Vagina (tissue), 2 donors: ENCODE data around the gene TRIM58. TPM values are rescaled to one million over a fixed set of nuclear protein-coding genes. Genes with fewer than 3 reads are reported as not detected.

Source experiments
- DNase-seq, 2 donors: peaks; one replicate each; pipeline ENCODE4 v3.0.0-alpha.2; 2017; ENCODE audit errors: extremely low spot score in 2 of 2
- H3K27ac ChIP-seq: fragments of 200-600 bp; sonication (generic); one replicate; pipeline ENCODE4 v1.5.1; 2019
- H3K27me3 ChIP-seq: fragments of 200-600 bp; sonication (generic); one replicate; pipeline ENCODE4 v1.5.1; 2019
- H3K36me3 ChIP-seq, 2 donors: fragments of 200-600 bp; sonication (generic); one replicate each; pipeline ENCODE4 v1.5.1; 2017 to 2019
- H3K4me1 ChIP-seq: fragments of 200-600 bp; sonication (generic); one replicate; pipeline ENCODE4 v1.5.1; 2019
- H3K4me3 ChIP-seq, 2 donors: fragments of 200-600 bp; sonication (generic); 1 replicate in 1 of 2; 2 replicates in 1 of 2; pipeline ENCODE4 v1.5.1; 2016 to 2019
- H3K9me3 ChIP-seq: fragments of 200-600 bp; sonication (generic); one replicate; pipeline ENCODE4 v1.5.1; 2019
- CTCF ChIP-seq, 3 experiments: fragments of 450-650 bp in 2 of 3; fragments of 200-600 bp in 1 of 3; sonication (generic) in 1 of 3; IDR thresholded peaks; one replicate each; pipeline ENCODE4 v1.5.1; 2017 to 2019; ENCODE audit warnings: antibody characterized with exemption in 3 of 3, mild to moderate bottlenecking in 2 of 3, moderate library complexity in 2 of 3
- POLR2A ChIP-seq, 2 donors: fragments of 450-650 bp; IDR thresholded peaks; one replicate each; pipeline ENCODE4 v1.6.1; 2017; ENCODE audit warnings: antibody characterized with exemption in 2 of 2, mild to moderate bottlenecking in 2 of 2, moderate library complexity in 2 of 2
- POLR2AphosphoS5 ChIP-seq, 2 donors: sonication (generic); formaldehyde crosslinking; IDR thresholded peaks; one replicate each; pipeline ENCODE4 v1.9.0; 2017; ENCODE audit warnings: antibody characterized with exemption in 2 of 2, mild to moderate bottlenecking in 2 of 2, low read depth in 1 of 2; ENCODE audit not compliant: insufficient read depth in 1 of 2
- intact Hi-C: fragments of 100-400 bp; cut with DNase I; formaldehyde crosslinking; loops from one replicate; pipeline ENCODE4 v1.15.1; 2023
- total RNA-seq: library from RNA; depleted of rRNA; stranded (reverse); fragments of >200 nt; gene quantifications from one replicate; pipeline ENCODE4 v1.2.3, GENCODE V29; 2016

TRIM58 gene
- total RNA-seq, 1 donor from 2014 or later: 4.7 TPM

- Histone ChIP-seq H3K27me3 (no peaks in the 10 kb centered on the region), H3K9me3 (no peaks in the 10 kb centered on the region), H3K36me3 (no peaks in the 10 kb centered on the region), H3K27ac (no peak overlapping the region), H3K4me1 (no peaks in the 10 kb centered on the region), H3K4me3 (no peak overlapping the region)
- DNase-seq: no peak
- intact Hi-C loops: no loop called here
- TF ChIP-seq CTCF (IDR thresholded peaks at IDR 0.05) (no peak), POLR2AphosphoS5 (IDR thresholded peaks at IDR 0.05; ENCODE audit: insufficient read depth in 1 of 2, low read depth in 1 of 2) (no peak), POLR2A (IDR thresholded peaks at IDR 0.05) (no peak)
Observed at GRCh38 chr1:247904122-247904521, 47.1 kb downstream of the TRIM58 start.

DNA sequence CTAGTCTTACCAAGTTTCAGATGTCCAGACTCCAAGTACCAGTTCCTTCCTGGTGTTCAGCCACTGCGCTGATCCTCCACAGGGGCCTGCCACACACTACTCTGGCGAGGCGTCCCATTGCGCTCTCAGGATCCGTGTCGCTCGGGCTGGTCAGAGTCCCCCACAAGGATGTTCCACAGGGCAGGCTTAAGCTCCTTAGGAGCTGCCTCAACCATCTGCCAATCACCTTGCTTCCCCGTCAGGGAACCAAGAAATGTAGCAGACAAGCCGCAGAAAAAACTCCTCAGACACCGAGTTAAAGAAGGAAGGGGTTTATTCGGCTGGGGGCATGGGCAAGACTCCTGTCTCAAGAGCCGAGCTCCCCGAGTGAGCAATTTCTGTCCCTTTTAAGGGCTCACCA is 48.2 kb downstream of the TRIM58 start:
- H3K36me3 ChIP-seq: no peaks in the 10 kb centered on the region
- DNase-seq: no peak
- no peak for TF ChIP-seq POLR2A (IDR thresholded peaks at IDR 0.05)
- no peak for TF ChIP-seq CTCF (IDR thresholded peaks at IDR 0.05)
- TF ChIP-seq POLR2AphosphoS5 (IDR thresholded peaks at IDR 0.05; ENCODE audit: insufficient read depth in 1 of 2, low read depth in 1 of 2): no peak
- intact Hi-C loops: no loop called here
- H3K4me1 ChIP-seq: no peaks in the 10 kb centered on the region
- H3K27ac ChIP-seq: no peak overlapping the region
- H3K4me3 ChIP-seq: no peak overlapping the region
- H3K27me3 ChIP-seq: no peaks in the 10 kb centered on the region
- no peaks in the 10 kb centered on the region for H3K9me3 ChIP-seq

DNA sequence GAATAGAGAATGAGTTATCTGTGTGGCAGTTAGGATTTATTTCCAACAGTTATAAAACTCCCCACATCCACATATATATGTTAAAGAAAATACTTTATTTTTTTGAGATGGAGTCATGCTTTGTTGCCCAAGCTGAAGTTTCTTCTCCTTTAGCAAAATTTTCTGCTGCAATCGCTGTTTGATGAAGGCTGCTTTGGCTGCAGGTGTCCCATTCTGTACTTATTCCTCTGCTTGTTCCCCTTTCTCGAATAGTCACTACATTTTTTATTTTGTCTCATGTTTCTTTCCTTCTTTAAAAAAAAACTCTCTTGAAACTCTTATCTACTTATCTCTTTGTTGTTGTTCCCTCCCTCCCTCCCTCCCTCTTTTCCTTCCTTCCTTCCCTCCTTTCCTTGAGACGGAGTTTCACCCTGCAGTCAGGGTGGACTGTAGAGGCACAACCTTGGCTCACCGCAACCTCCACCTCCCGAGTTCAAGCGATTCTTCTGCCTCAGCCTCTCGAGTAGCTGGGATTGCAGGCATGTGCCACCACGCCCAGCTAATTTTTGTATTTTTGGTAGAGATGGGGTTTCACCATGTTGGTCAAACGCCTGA is 49.0 kb downstream of the TRIM58 start:
- H3K27ac ChIP-seq: no peak overlapping the region
- intact Hi-C loops: no loop called here

GRCh38 chr1:247906504-247907047 is 49.6 kb downstream of the TRIM58 start:
- Histone ChIP-seq H3K4me3 (peak overlapping the region; percentile 9 to 19), H3K27me3 (no peaks in the 10 kb centered on the region), H3K4me1 (no peaks in the 10 kb centered on the region), H3K36me3 (no peaks in the 10 kb centered on the region), H3K9me3 (no peaks in the 10 kb centered on the region), H3K27ac (no peak overlapping the region)
- intact Hi-C loops: no loop called here
- no peak for TF ChIP-seq POLR2AphosphoS5 (IDR thresholded peaks at IDR 0.05; ENCODE audit: insufficient read depth in 1 of 2, low read depth in 1 of 2)
- TF ChIP-seq POLR2A (IDR thresholded peaks at IDR 0.05): no peak
- no peak for TF ChIP-seq CTCF (IDR thresholded peaks at IDR 0.05)
- no peak for DNase-seq

More for the DNA sequence above, 49.0 kb downstream of the TRIM58 start:
- peak overlapping the region in 1 of 2 donors; percentile 19 for H3K4me3 ChIP-seq
- TF ChIP-seq POLR2AphosphoS5 (IDR thresholded peaks at IDR 0.05; ENCODE audit: insufficient read depth in 1 of 2, low read depth in 1 of 2) (no peak), CTCF (IDR thresholded peaks at IDR 0.05) (no peak), POLR2A (IDR thresholded peaks at IDR 0.05) (no peak)
- H3K4me1 ChIP-seq: no peaks in the 10 kb centered on the region
- no peaks in the 10 kb centered on the region for H3K9me3 ChIP-seq
- no peak for DNase-seq
- H3K27me3 ChIP-seq: no peaks in the 10 kb centered on the region
- no peaks in the 10 kb centered on the region for H3K36me3 ChIP-seq

- Histone ChIP-seq H3K27ac (no peak overlapping the region), H3K36me3 (no peaks in the 10 kb centered on the region), H3K4me3 (no peak overlapping the region), H3K27me3 (no peaks in the 10 kb centered on the region), H3K4me1 (no peaks in the 10 kb centered on the region), H3K9me3 (no peaks in the 10 kb centered on the region)
- intact Hi-C loops: no loop called here
- TF ChIP-seq CTCF (IDR thresholded peaks at IDR 0.05): no peak
- DNase-seq: no peak
Observed at GRCh38 chr1:247908766-247909165, 51.8 kb downstream of the TRIM58 start.
